ENCODE data around the gene TSEN2.

Gene TSEN2

DNA sequence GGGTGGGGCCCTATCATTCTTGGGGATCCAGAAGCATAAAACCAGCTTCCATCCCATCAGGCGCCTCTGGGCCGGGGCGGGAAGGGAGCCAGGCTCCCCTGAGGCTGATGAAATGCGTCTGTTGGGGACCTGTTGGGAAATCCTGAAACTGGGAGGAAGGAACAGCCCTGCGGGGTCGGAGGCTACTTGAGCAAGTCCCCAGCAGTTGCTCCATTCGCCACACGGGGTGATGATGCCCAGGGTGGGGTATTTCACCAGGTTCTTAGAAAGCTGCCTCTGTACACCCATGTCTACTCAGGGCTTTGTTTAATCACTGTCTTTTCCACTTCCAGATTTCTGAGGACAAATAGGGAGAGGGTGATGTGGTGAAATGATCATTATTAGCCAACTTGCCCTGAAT lies 25.4 kb upstream of the TSEN2 start:
- CTCF ChIA-PET, result interaction anchor here (1.5 to 1.9 kb wide), 3 partner anchors 12 to 21 kb away, joined by 4 to 8 read pairs (median 7); no protein-coding TSS in a partner anchor
- no peak for DNase-seq (ENCODE audit: extremely low spot score)
- TF ChIP-seq, protein P1, sequence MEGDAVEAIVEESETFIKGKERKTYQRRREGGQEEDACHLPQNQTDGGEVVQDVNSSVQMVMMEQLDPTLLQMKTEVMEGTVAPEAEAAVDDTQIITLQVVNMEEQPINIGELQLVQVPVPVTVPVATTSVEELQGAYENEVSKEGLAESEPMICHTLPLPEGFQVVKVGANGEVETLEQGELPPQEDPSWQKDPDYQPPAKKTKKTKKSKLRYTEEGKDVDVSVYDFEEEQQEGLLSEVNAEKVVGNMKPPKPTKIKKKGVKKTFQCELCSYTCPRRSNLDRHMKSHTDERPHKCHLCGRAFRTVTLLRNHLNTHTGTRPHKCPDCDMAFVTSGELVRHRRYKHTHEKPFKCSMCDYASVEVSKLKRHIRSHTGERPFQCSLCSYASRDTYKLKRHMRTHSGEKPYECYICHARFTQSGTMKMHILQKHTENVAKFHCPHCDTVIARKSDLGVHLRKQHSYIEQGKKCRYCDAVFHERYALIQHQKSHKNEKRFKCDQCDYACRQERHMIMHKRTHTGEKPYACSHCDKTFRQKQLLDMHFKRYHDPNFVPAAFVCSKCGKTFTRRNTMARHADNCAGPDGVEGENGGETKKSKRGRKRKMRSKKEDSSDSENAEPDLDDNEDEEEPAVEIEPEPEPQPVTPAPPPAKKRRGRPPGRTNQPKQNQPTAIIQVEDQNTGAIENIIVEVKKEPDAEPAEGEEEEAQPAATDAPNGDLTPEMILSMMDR (IDR thresholded peaks at IDR 0.05; ENCODE audit: control extremely low read depth, extremely low read depth, low read depth, missing control alignments), result no peak
- POLR2A ChIA-PET, result no interaction called here

DNA sequence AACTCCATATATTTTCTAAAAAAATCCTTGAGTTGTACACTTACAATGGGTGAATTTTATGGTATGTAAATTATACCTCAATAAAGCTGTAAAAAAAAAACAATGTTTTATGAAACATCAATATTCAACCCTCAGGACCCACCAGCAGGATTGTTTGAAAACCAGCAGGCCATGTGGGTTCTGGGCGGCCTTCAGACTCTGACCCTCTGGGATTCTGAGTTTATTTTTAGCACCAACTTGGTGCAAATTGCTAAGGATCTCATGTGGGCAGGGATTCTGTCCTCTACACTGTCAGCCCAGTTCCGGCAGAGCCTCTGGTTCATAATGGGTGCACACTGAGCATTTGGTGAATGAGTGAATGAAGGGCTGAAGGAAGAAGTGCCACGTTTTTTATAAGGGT lies 24.2 kb upstream of the TSEN2 start:
- ChIA-PET CTCF (interaction anchor here (1.9 kb wide), 1 partner anchor 11 kb away, joined by 7 read pairs; no protein-coding TSS in a partner anchor), POLR2A (no interaction called here)
- DNase-seq (ENCODE audit: extremely low spot score), result no peak
- TF ChIP-seq, protein P1 (IDR thresholded peaks at IDR 0.05; ENCODE audit: control extremely low read depth, extremely low read depth, low read depth, missing control alignments), result no peak

DNA sequence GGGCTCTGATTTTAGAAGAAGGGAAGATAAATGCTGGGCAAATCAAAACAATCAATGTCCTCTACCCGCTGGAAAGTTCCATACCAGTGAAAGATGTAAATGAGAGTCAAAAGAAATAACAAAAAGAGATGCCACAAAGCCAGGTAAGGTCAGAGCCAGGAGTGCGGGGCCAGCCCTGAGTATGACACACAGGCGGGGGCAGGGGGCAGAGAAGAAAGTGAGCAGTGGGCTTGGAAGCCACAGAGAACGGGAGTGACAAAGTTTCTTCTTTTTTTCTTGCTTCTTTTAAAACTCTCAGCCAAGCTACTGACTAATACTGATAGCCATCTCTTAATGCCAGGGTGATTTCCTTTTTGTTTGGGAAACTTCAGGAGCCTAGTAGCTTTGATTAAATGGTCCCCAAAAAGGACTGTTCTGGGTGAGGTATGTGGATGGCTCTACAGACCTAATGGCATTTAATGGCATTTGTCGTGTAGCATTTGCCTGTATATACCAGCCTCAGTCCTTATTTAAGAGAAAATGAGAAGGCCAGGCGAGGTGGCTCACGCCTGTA lies 23.1 kb upstream of the TSEN2 start:
- no peak for DNase-seq (ENCODE audit: extremely low spot score)
- TF ChIP-seq, protein P1 (IDR thresholded peaks at IDR 0.05; ENCODE audit: control extremely low read depth, extremely low read depth, low read depth, missing control alignments), result no peak
- ChIA-PET CTCF (interaction anchor here (1.5 kb wide), 1 partner anchor 10 kb away, joined by 7 read pairs; no protein-coding TSS in a partner anchor), POLR2A (no interaction called here)

DNA sequence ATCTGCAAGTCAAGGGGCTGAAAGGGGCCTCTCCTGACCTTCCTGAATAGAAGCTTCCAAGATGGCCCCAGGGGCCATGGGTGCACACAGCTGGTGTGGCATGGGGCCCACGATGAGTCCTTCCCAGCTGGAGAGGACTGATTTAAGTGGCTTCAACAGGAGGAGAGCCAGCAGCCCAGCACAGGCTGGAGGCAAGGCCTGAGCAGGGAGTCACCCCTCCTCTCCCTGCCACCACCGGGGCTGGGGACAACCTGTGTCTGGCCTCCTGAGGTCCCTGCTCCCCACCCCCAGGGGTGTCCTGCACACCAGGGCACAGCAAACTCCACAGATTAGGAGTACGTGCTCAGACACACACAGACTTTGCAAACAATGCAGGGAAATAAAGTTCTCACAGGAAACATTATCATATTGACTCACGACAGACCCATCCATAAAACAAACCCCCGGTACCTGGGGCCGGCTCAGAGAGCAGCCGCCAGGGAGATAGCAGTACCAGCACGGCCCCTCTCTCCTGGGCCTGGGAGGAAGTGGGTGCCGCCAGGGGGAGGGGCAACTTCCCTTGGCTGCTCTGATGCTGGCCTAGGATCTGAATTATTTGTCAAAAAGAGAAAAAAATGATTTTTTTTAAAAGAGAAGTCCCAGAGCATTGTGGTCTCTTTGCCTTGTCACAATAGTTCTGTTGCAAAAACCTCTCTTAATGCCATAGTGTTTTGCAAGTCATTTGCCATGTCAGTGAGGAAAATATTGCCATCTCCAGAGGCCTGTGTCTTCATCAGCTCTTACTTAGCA lies 21.9 kb upstream of the TSEN2 start:
- CTCF ChIA-PET, result interaction anchor here (1.5 kb wide), 1 partner anchor 11 kb away, joined by 7 read pairs; no protein-coding TSS in a partner anchor
- no peak for DNase-seq (ENCODE audit: extremely low spot score)
- POLR2A ChIA-PET, result no interaction called here
- TF ChIP-seq, protein P1 (IDR thresholded peaks at IDR 0.05; ENCODE audit: control extremely low read depth, extremely low read depth, low read depth, missing control alignments), result no peak

DNA sequence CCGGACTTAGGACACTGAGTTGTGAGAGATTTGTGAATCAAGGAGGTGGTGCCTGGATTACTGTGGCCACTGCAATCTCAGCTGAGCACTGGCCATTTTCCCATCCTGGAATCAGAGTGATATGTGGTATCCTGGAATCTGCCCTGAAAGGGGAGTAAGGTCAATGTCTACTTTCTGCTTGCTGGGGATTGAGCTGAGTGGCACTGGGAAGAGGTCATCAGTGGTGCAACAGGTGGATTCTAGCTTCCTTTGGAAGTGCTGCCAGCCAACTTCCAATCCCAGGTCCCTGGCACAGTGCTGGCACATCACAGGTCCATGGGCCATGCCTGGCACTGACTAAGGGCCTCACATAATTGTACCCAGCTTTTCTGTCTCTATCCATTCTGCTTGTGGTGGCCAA lies 20.6 kb upstream of the TSEN2 start:
- POLR2A ChIA-PET, result no interaction called here
- TF ChIP-seq, protein P1 (IDR thresholded peaks at IDR 0.05; ENCODE audit: control extremely low read depth, extremely low read depth, low read depth, missing control alignments), result no peak
- DNase-seq (ENCODE audit: extremely low spot score), result no peak
- CTCF ChIA-PET, result interaction anchor here (0.9 to 1.0 kb wide), 2 partner anchors 15 to 16 kb away, joined by 3 to 5 read pairs; no protein-coding TSS in a partner anchor

DNA sequence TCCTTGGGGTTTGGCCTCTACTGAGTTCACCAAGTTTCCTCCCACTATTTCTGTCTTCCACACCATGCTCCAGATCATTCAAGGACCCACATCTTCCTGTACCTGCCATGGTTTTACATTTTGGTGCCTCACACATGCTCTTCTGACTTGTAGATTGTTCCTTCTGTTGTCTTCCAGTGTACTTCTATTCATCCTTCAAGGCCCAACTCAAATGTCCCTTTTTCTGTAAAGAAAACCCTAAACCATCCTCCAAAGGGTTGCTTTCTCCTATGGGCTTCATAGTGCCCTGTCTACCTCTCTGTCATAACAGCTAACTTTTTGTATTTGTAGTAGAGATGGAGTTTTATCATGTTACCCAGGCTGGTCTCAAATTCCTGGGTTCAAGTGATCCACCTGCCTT lies 20.1 kb upstream of the TSEN2 start:
- TF ChIP-seq, protein P1 (IDR thresholded peaks at IDR 0.05; ENCODE audit: control extremely low read depth, extremely low read depth, low read depth, missing control alignments), result no peak
- no peak for DNase-seq (ENCODE audit: extremely low spot score)
- ChIA-PET POLR2A (no interaction called here), CTCF (no interaction called here)

Measured in GM10248 (cell line).